Tibial artery (tissue), 4 donors: ENCODE measurements around the gene SMYD1.
"Not testable (repeated sequence)": the region's sequence is repeated elsewhere in the genome, so short reads cannot be mapped to it uniquely, and the experiment has no call there.

Experiments
- DNase-seq, 2 donors: peaks; one replicate each; pipeline ENCODE4 v3.0.0-alpha.2; 2019
- H3K27ac ChIP-seq, 2 donors: fragments of 200-600 bp; sonication (generic) in 1 of 2; 1 replicate in 1 of 2; 2 replicates in 1 of 2; pipeline ENCODE4 v1.5.1; 2018 to 2019; ENCODE audit warnings: mild to moderate bottlenecking in 1 of 2
- H3K27me3 ChIP-seq, 2 donors: fragments of 200-600 bp; sonication (generic) in 1 of 2; one replicate each; pipeline versions ENCODE4 v1.5.1 to v1.6.0; 2016 to 2019
- H3K36me3 ChIP-seq, 3 donors: fragments of 200-600 bp; sonication (generic) in 2 of 3; one replicate each; pipeline ENCODE4 v1.5.1; 2016 to 2019; ENCODE audit warnings: mild to moderate bottlenecking in 2 of 3
- H3K4me1 ChIP-seq, 4 donors: fragments of 200-600 bp; sonication (generic) in 2 of 4; 1 replicate in 3 of 4; 2 replicates in 1 of 4; pipeline ENCODE4 v1.5.1; 2016 to 2019
- H3K4me3 ChIP-seq, 2 donors: fragments of 200-600 bp; sonication (generic) in 1 of 2; 1 replicate in 1 of 2; 2 replicates in 1 of 2; pipeline ENCODE4 v1.5.1; 2018 to 2019; ENCODE audit warnings: mild to moderate bottlenecking in 2 of 2
- H3K9me3 ChIP-seq, 3 donors: fragments of 200-600 bp; sonication (generic) in 1 of 3; one replicate each; pipeline ENCODE4 v1.5.1; 2016 to 2019
- CTCF ChIP-seq, 2 experiments: fragments of 200-600 bp in 1 of 2; fragments of 450-650 bp in 1 of 2; IDR thresholded peaks; one replicate each; pipeline ENCODE4 v1.5.1; 2017 to 2019; ENCODE audit warnings: antibody characterized with exemption in 2 of 2, mild to moderate bottlenecking in 1 of 2, moderate library complexity in 1 of 2
- intact Hi-C: fragments of 100-400 bp; cut with DNase I; formaldehyde crosslinking; loops from one replicate; pipeline ENCODE4 v1.15.0; 2023; ENCODE audit warnings: low total_unique reads

SMYD1 gene

GRCh38 chr2:88067598-88067997, at the start of gene SMYD1:
Gene SMYD1 (plus strand): TSS chr2:88067825. CDS start chr2:88067865, 40 bp downstream.
- H3K27me3 ChIP-seq = peaks cover 0 to 5% of the 10 kb centered on the region in 2 donors
- no peaks in the 10 kb centered on the region for H3K9me3 ChIP-seq
- DNase-seq = no peak
- TF ChIP-seq CTCF (IDR thresholded peaks at IDR 0.05) = no peak
- no peaks in the 10 kb centered on the region for H3K36me3 ChIP-seq
- H3K4me1 ChIP-seq = no peaks in the 10 kb centered on the region
- intact Hi-C loops = no loop called here
- no peak within 1 kb of the TSS for H3K27ac ChIP-seq
- H3K4me3 ChIP-seq = no peak within 1 kb of the TSS

GRCh38 chr2:88018077-88018805, 49.4 kb upstream of the SMYD1 start:
- H3K4me3 ChIP-seq, DNase-seq, H3K9me3 ChIP-seq, H3K27me3 ChIP-seq, H3K27ac ChIP-seq, H3K36me3 ChIP-seq, H3K4me1 ChIP-seq: not testable (repeated sequence)
- intact Hi-C loops = loop anchor here (5.0 kb wide), 1 partner anchor 39 kb away; the partner anchor contains the start of gene KRCC1

GRCh38 chr2:88018909-88019308, 48.7 kb upstream of the SMYD1 start:
- Histone ChIP-seq H3K9me3 (no peaks in the 10 kb centered on the region), H3K4me1 (peaks cover 0 to 3% (median 3%) of the 10 kb centered on the region in 4 donors), H3K27ac (no peak overlapping the region), H3K4me3 (no peak overlapping the region), H3K27me3 (no peaks in the 10 kb centered on the region), H3K36me3 (no peaks in the 10 kb centered on the region)
- TF ChIP-seq CTCF (IDR thresholded peaks at IDR 0.05) = no peak
- intact Hi-C loops = loop anchor here (5.0 kb wide), 1 partner anchor 38 kb away; the partner anchor contains the start of gene KRCC1
- no peak for DNase-seq

GRCh38 chr2:88019985-88020384, 47.6 kb upstream of the SMYD1 start:
- H3K36me3 ChIP-seq = no peaks in the 10 kb centered on the region
- no peaks in the 10 kb centered on the region for H3K9me3 ChIP-seq
- H3K27me3 ChIP-seq = no peaks in the 10 kb centered on the region
- peaks cover 0 to 3% (median 3%) of the 10 kb centered on the region in 4 donors for H3K4me1 ChIP-seq
- no peak overlapping the region for H3K27ac ChIP-seq
- no peak for TF ChIP-seq CTCF (IDR thresholded peaks at IDR 0.05)
- intact Hi-C loops = loop anchor here (5.0 kb wide), 1 partner anchor 37 kb away; the partner anchor contains the start of gene KRCC1
- no peak for DNase-seq
- H3K4me3 ChIP-seq = no peak overlapping the region

GRCh38 chr2:88022669-88022921, 45.0 kb upstream of the SMYD1 start:
- no peak overlapping the region for H3K4me3 ChIP-seq
- H3K27me3 ChIP-seq = no peaks in the 10 kb centered on the region
- intact Hi-C loops = no loop called here
- TF ChIP-seq CTCF (IDR thresholded peaks at IDR 0.05) = no peak
- peaks cover 4 to 10% (median 6%) of the 10 kb centered on the region in 3 donors for H3K36me3 ChIP-seq
- DNase-seq = no peak
- no peaks in the 10 kb centered on the region for H3K4me1 ChIP-seq
- H3K9me3 ChIP-seq = no peaks in the 10 kb centered on the region
- no peak overlapping the region for H3K27ac ChIP-seq

- Histone ChIP-seq H3K9me3 (no peaks in the 10 kb centered on the region), H3K4me1 (no peaks in the 10 kb centered on the region), H3K27me3 (no peaks in the 10 kb centered on the region), H3K27ac (no peak overlapping the region), H3K4me3 (no peak overlapping the region), H3K36me3 (peaks cover 21 to 28% (median 23%) of the 10 kb centered on the region in 3 donors)
- DNase-seq = no peak
- intact Hi-C loops = no loop called here
- no peak for TF ChIP-seq CTCF (IDR thresholded peaks at IDR 0.05)
These were observed 43.1 kb upstream of the SMYD1 start for GRCh38 chr2:88024509-88024908.
